HUES6 (cell line): ENCODE results near the gene PTPRCAP.

ENCODE experiments used
- H3K27ac ChIP-seq: 2 replicates; pipeline ENCODE4 v1.7.0; 2013; ENCODE audit warnings: low read depth, mild to moderate bottlenecking, low read length, inconsistent platforms
- H3K27me3 ChIP-seq: 2 replicates; pipeline ENCODE4 v1.6.1; 2013; ENCODE audit warnings: low read length; ENCODE audit not compliant: control insufficient read depth, insufficient read depth
- H3K36me3 ChIP-seq: 2 replicates; pipeline ENCODE4 v1.6.1; 2013; ENCODE audit warnings: low read length; ENCODE audit not compliant: control insufficient read depth, insufficient read depth
- H3K4me1 ChIP-seq: 2 replicates; pipeline ENCODE4 v1.6.1; 2013; ENCODE audit warnings: low read length; ENCODE audit not compliant: control insufficient read depth, insufficient read depth
- H3K4me3 ChIP-seq: 2 replicates; pipeline ENCODE4 v1.5.1; 2013; ENCODE audit warnings: low read depth, low read length
- H3K9ac ChIP-seq: one replicate; pipeline ENCODE4 v1.6.1; 2013; ENCODE audit warnings: mild to moderate bottlenecking, low read length
- H3K9me3 ChIP-seq: 2 replicates; pipeline ENCODE4 v1.6.1; 2013; ENCODE audit warnings: low read depth, low read length; ENCODE audit not compliant: control insufficient read depth, insufficient read depth

The PTPRCAP gene

DNA sequence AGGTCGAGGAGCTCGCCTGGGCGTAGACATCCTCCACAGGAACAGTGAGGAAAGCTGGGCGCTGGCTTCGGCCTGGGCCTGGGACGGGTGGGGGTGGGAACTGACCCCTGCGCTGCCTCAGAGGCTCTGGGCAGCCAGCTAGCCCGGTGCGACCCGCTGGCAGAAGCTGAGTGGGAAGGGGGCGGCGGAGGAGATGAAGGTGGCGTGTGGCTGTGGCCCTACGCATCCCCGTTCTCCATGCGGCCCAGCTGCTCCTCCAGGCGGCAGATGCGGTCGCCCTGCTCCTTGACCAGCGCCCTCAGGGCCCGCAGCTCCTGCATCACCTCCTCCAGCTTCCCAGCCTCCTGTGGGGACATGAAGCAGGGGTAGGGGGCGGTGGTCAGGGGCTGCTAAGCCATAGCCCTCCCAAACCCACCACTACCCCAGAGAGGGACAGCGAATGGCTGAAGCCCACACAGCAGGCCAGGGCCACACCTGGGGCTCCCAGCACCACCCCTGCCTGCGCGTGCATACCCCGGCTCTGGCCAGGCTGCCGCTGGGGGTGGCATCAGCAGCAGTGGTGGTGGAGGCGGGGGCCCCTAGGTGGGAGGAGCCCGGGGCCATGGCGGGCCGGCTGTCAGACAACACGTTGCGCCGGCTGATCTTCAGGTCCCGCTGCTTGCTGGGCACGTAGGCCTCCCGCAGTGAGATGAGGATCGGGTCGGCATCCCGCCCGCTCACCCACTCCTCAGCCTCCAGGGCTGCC, 848 bp upstream of the PTPRCAP start:
- Histone ChIP-seq H3K27me3 (no peaks in the 10 kb centered on the region), H3K4me3 (no peak overlapping the region), H3K9ac (peak overlapping the region; percentile 70), H3K27ac (no peak overlapping the region), H3K36me3 (peaks cover 64% of the 10 kb centered on the region), H3K4me1 (peaks cover 25% of the 10 kb centered on the region), H3K9me3 (no peaks in the 10 kb centered on the region)

- peaks cover 25% of the 10 kb centered on the region for H3K4me1 ChIP-seq
- no peaks in the 10 kb centered on the region for H3K9me3 ChIP-seq
- peak overlapping the region; percentile 70 for H3K9ac ChIP-seq
- H3K27me3 ChIP-seq, result no peaks in the 10 kb centered on the region
- H3K27ac ChIP-seq, result peak overlapping the region; percentile 88
- no peak overlapping the region for H3K4me3 ChIP-seq
- peaks cover 70% of the 10 kb centered on the region for H3K36me3 ChIP-seq
These were observed 301 bp upstream of the PTPRCAP start for GRCh38 chr11:67437809-67438157.

- H3K36me3 ChIP-seq, result peaks cover 76% of the 10 kb centered on the region
- H3K27me3 ChIP-seq, result no peaks in the 10 kb centered on the region
- peak overlapping the region; percentile 88 for H3K27ac ChIP-seq
- H3K4me3 ChIP-seq, result 0 out of 2 replicates have a peak overlapping the region, but pooled peaks have one; percentile 4
- peaks cover 25% of the 10 kb centered on the region for H3K4me1 ChIP-seq
- peak overlapping the region; percentile 77 for H3K9ac ChIP-seq
- no peaks in the 10 kb centered on the region for H3K9me3 ChIP-seq
These were observed 912 bp downstream of the PTPRCAP start for GRCh38 chr11:67436459-67437081.

DNA sequence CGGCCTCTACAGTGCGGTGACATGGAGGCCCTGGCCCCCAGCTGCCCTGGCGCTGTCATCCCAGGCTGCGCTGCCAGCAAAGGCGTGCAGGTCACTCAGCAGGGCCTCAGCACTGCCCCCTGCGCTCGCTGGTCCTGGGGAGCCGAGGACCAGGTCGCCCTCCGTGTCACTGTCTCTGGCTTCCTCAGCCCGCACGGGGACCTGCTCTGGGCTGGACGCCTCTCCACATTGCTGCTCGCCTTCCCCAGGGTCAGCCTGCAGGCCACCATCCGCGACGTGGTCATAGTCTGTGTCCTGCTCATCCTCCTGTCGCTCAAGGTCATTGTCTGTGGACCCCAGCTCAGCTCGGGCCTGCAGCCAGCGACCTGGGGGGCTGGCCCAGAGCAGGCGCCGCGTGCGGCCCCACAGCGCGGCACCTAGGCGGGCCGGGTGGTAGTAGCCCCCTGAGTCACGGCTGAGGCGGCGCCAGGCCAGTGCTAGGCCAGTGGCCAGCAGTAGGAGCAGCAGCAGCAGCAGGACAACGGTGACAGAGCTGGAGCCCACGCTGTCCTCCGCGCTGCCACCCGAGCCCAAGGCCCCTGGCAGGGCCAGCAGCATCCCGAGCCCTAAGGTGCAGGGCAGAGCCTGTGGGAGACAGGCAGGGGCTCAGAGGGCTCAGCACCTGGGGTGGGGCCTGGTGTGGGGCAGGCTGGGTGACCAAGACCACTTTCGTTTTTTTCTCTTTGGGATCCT, 1.6 kb downstream of the PTPRCAP start:
- peaks cover 74% of the 10 kb centered on the region for H3K36me3 ChIP-seq
- H3K4me1 ChIP-seq, result peaks cover 25% of the 10 kb centered on the region
- no peaks in the 10 kb centered on the region for H3K9me3 ChIP-seq
- no peaks in the 10 kb centered on the region for H3K27me3 ChIP-seq
- no peak overlapping the region for H3K4me3 ChIP-seq
- H3K9ac ChIP-seq, result peak overlapping the region; percentile 77
- H3K27ac ChIP-seq, result peak overlapping the region; percentile 88

DNA sequence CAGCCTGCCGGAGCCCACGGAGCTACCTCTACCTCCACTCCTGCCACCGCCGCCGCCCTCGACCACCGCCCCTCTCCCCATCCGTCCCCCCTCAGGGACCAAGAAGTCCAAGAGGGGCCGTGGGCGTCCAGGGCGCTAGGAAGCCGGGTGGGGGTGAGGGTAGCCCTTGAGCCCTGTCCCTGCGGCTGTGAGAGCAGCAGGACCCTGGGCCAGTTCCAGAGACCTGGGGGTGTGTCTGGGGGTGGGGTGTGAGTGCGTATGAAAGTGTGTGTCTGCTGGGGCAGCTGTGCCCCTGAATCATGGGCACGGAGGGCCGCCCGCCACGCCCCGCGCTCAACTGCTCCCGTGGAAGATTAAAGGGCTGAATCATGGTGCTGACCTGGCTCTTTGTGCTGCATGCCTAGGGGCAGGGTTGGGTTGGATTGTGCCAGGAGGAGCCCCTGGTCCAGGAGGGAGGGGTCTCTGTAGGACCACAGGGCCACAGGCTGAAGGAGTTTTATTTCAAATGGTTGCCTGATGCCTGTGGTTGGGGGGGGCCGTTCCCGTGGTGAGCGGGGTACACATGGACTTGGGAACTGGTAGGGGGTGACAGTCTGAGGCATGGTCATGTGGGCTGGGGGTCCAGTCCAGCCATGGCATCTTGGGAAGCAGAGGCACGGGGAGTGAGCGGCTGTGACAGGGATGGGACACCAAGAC, 2.3 kb downstream of the PTPRCAP start:
- Histone ChIP-seq H3K27me3 (no peaks in the 10 kb centered on the region), H3K9me3 (no peaks in the 10 kb centered on the region), H3K9ac (peak overlapping the region; percentile 47), H3K36me3 (peaks cover 72% of the 10 kb centered on the region), H3K4me1 (peaks cover 25% of the 10 kb centered on the region), H3K4me3 (no peak overlapping the region), H3K27ac (peak overlapping the region; percentile 88)

DNA sequence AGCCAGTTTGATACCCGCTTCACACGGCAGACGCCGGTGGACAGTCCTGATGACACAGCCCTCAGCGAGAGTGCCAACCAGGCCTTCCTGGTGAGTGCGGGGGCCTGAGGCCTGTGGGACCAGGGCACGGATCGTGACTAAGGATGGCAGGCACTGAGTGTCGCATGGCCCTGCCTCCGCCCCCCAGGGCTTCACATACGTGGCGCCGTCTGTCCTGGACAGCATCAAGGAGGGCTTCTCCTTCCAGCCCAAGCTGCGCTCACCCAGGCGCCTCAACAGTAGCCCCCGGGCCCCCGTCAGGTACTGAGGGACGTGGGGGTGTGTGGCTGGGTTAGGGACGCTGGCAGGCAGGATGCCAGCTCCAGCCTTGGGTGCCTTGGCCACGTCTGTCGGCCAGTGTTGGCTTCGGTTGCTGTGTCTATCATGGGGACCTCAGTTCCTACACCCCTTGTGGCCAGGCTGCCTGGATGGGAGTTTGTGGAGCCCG, 3.0 kb downstream of the PTPRCAP start:
- Histone ChIP-seq H3K27me3 (no peaks in the 10 kb centered on the region), H3K9me3 (no peaks in the 10 kb centered on the region), H3K9ac (no peak overlapping the region), H3K36me3 (peaks cover 75% of the 10 kb centered on the region), H3K4me3 (no peak overlapping the region), H3K4me1 (peaks cover 25% of the 10 kb centered on the region), H3K27ac (no peak overlapping the region)

- Histone ChIP-seq H3K9ac (no peak overlapping the region), H3K9me3 (no peaks in the 10 kb centered on the region), H3K4me1 (peaks cover 25% of the 10 kb centered on the region), H3K36me3 (peaks cover 70% of the 10 kb centered on the region), H3K27me3 (no peaks in the 10 kb centered on the region), H3K27ac (no peak overlapping the region), H3K4me3 (no peak overlapping the region)
These were observed 3.7 kb downstream of the PTPRCAP start for GRCh38 chr11:67433536-67434394.

GRCh38 chr11:67432655-67433349, 4.7 kb downstream of the PTPRCAP start:
- H3K9ac ChIP-seq, result no peak overlapping the region
- peaks cover 23% of the 10 kb centered on the region for H3K4me1 ChIP-seq
- no peaks in the 10 kb centered on the region for H3K9me3 ChIP-seq
- H3K27me3 ChIP-seq, result no peaks in the 10 kb centered on the region
- H3K4me3 ChIP-seq, result no peak overlapping the region
- H3K36me3 ChIP-seq, result peaks cover 60% of the 10 kb centered on the region
- H3K27ac ChIP-seq, result no peak overlapping the region

- Histone ChIP-seq H3K4me3 (no peak overlapping the region), H3K9me3 (no peaks in the 10 kb centered on the region), H3K27me3 (no peaks in the 10 kb centered on the region), H3K9ac (no peak overlapping the region), H3K4me1 (peaks cover 14% of the 10 kb centered on the region), H3K27ac (no peak overlapping the region), H3K36me3 (peaks cover 55% of the 10 kb centered on the region)
These were observed 5.9 kb downstream of the PTPRCAP start for GRCh38 chr11:67431346-67432249.
